Smooth muscle cell (in vitro differentiated cells): ENCODE measurements around the gene UNC5C. TPM values are rescaled to one million over a fixed set of nuclear protein-coding genes. Genes with fewer than 3 reads are reported as not detected.
A peak's percentile ranks its signal among the peaks of the same experiment; 100 is the strongest.

Source experiments
- DNase-seq: peaks from one replicate; lab custom pipeline; 2025; ENCODE audit not compliant: unreplicated experiment; lab: John Stamatoyannopoulos, UW
- H2AFZ ChIP-seq: fragments of 200-600 bp; sonication (generic); 2 replicates; pipeline ENCODE4 v1.6.0; 2016; ENCODE audit warnings: antibody characterized with exemption, low read depth, mild to moderate bottlenecking
- H3F3A ChIP-seq: fragments of 200-600 bp; sonication (generic); 2 replicates; pipeline ENCODE4 v1.6.0; 2017; ENCODE audit warnings: antibody characterized with exemption, low read depth
- H3K27ac ChIP-seq: fragments of 200-600 bp; sonication (generic); 2 replicates; pipeline ENCODE4 v1.5.1; 2016; ENCODE audit warnings: low read depth, mild to moderate bottlenecking
- H3K27me3 ChIP-seq: fragments of 200-600 bp; sonication (generic); 2 replicates; pipeline ENCODE4 v1.6.1; 2016; ENCODE audit warnings: low read depth, mild to moderate bottlenecking
- H3K36me3 ChIP-seq: fragments of 200-600 bp; sonication (generic); 2 replicates; pipeline ENCODE4 v1.5.1; 2016; ENCODE audit warnings: low read depth
- H3K4me1 ChIP-seq: fragments of 200-600 bp; sonication (generic); 2 replicates; pipeline ENCODE4 v1.5.1; 2016; ENCODE audit warnings: low read depth
- H3K4me2 ChIP-seq: fragments of 200-600 bp; sonication (generic); 2 replicates; pipeline ENCODE4 v1.6.0; 2016; ENCODE audit warnings: mild to moderate bottlenecking
- H3K4me3 ChIP-seq: fragments of 200-600 bp; sonication (generic); 2 replicates; pipeline ENCODE4 v1.5.1; 2016; ENCODE audit warnings: mild to moderate bottlenecking
- H3K79me2 ChIP-seq: fragments of 200-600 bp; sonication (generic); 2 replicates; pipeline ENCODE4 v1.6.0; 2016; ENCODE audit warnings: low read depth, mild to moderate bottlenecking
- H3K9ac ChIP-seq: fragments of 200-600 bp; sonication (generic); 2 replicates; pipeline ENCODE4 v1.6.0; 2016; ENCODE audit warnings: low read depth
- H3K9me3 ChIP-seq: fragments of 200-600 bp; sonication (generic); replicated peaks from 2 replicates; pipeline ENCODE4 v1.5.1; 2016; ENCODE audit warnings: low read depth
- H4K20me1 ChIP-seq: fragments of 200-600 bp; sonication (generic); 2 replicates; pipeline ENCODE4 v1.6.0; 2016; ENCODE audit warnings: low read depth
- CTCF ChIP-seq: fragments of 200-600 bp; sonication (generic); IDR thresholded peaks from 2 replicates; pipeline ENCODE4 v1.5.1; 2017; ENCODE audit warnings: borderline replicate concordance, mild to moderate bottlenecking, antibody characterized with exemption; ENCODE audit not compliant: insufficient read depth, poor library complexity, severe bottlenecking
- WGBS: methylation state at CpG from one replicate; pipeline ENCODE4 v1.1.7; 2016; ENCODE audit warnings: low lambda C conversion rate; 5-methylcytosine and 5-hydroxymethylcytosine counted together
- polyA plus RNA-seq: library from polyadenylated mRNA; unstranded; fragments of >200 nt; fragmentation: Nextera tagmentation; extraction: Ambion mirVana; gene quantifications from 2 replicates; pipeline ENCODE4 v1.2.1, GENCODE V29; 2016
- total RNA-seq: library from RNA; depleted of rRNA; stranded (reverse); fragments of >200 nt; gene quantifications from 2 replicates; pipeline ENCODE4 v1.2.3, GENCODE V29; 2014

Gene UNC5C
- total and polyA plus RNA-seq, 2 experiments from 2014 or later = 2.0 to 15.6 TPM

- no peak overlapping the region for H2AFZ ChIP-seq
- H3K9ac ChIP-seq = no peak overlapping the region
- H3K79me2 ChIP-seq = peaks cover 16% of the 10 kb centered on the region
- H3K27ac ChIP-seq = no peak overlapping the region
- DNase-seq = no peak
- no peaks in the 10 kb centered on the region for H4K20me1 ChIP-seq
- H3K4me2 ChIP-seq = no peak overlapping the region
- no peaks in the 10 kb centered on the region for H3K9me3 ChIP-seq
- H3K36me3 ChIP-seq = no peaks in the 10 kb centered on the region
- H3K4me1 ChIP-seq = no peaks in the 10 kb centered on the region
- H3K27me3 ChIP-seq = no peaks in the 10 kb centered on the region
- H3F3A ChIP-seq = peaks cover 4% of the 10 kb centered on the region
- no peak overlapping the region for H3K4me3 ChIP-seq
- TF ChIP-seq CTCF = no peak
- WGBS = 77% methylated on average over 4 of the region's 4 CpGs
Observed at GRCh38 chr4:95410387-95410977, 138.3 kb downstream of the UNC5C start.

GRCh38 chr4:95409750-95410149 is 139.0 kb downstream of the UNC5C start:
- Histone ChIP-seq H3K4me3 (no peak overlapping the region), H3K9me3 (no peaks in the 10 kb centered on the region), H3K27ac (no peak overlapping the region), H3K4me1 (no peaks in the 10 kb centered on the region), H3K9ac (no peak overlapping the region), H2AFZ (no peak overlapping the region), H3K36me3 (no peaks in the 10 kb centered on the region), H3K79me2 (peaks cover 16% of the 10 kb centered on the region), H3K4me2 (no peak overlapping the region), H3F3A (peaks cover 4% of the 10 kb centered on the region), H4K20me1 (no peaks in the 10 kb centered on the region), H3K27me3 (no peaks in the 10 kb centered on the region)
- TF ChIP-seq CTCF = no peak
- WGBS = 83% methylated on average over 2 of the region's 2 CpGs
- DNase-seq = no peak

GRCh38 chr4:95409127-95409526 is 139.6 kb downstream of the UNC5C start:
- Histone ChIP-seq H3K79me2 (peaks cover 14% of the 10 kb centered on the region), H3F3A (peaks cover 4% of the 10 kb centered on the region), H3K9me3 (no peaks in the 10 kb centered on the region), H3K4me3 (no peak overlapping the region), H4K20me1 (no peaks in the 10 kb centered on the region), H3K4me1 (no peaks in the 10 kb centered on the region), H3K27me3 (no peaks in the 10 kb centered on the region), H3K4me2 (no peak overlapping the region), H3K36me3 (no peaks in the 10 kb centered on the region), H3K9ac (peak overlapping the region; percentile 2), H2AFZ (no peak overlapping the region), H3K27ac (peak overlapping the region; percentile 44)
- no peak for DNase-seq
- no peak for TF ChIP-seq CTCF

- Histone ChIP-seq H3K79me2 (peaks cover 6% of the 10 kb centered on the region), H3K27ac (no peak overlapping the region), H3K9me3 (no peaks in the 10 kb centered on the region), H3K4me1 (no peaks in the 10 kb centered on the region), H3K9ac (no peak overlapping the region), H3K4me2 (no peak overlapping the region), H3F3A (no peaks in the 10 kb centered on the region), H3K36me3 (no peaks in the 10 kb centered on the region), H3K4me3 (no peak overlapping the region), H3K27me3 (no peaks in the 10 kb centered on the region), H2AFZ (no peak overlapping the region), H4K20me1 (no peaks in the 10 kb centered on the region)
- no peak for TF ChIP-seq CTCF
- DNase-seq = no peak
Observed at GRCh38 chr4:95402299-95402698, 146.5 kb downstream of the UNC5C start.
